ENCODE results near the gene ADD1. TPM values are rescaled to one million over a fixed set of nuclear protein-coding genes. Genes with fewer than 3 reads are reported as not detected.

Gene ADD1
- total RNA-seq, 5 donors from 2014 or later (not counting 1 experiment from before 2014, with no cell fraction given), result 241 to 274 (median 256) TPM

GRCh38 chr4:2812612-2813354 lies 30.9 kb upstream of the ADD1 start:
- peak; percentile 5 to 26 (median 17) for ATAC-seq (replicated peaks in 1 of 4)
- WGBS (ENCODE audit: insufficient coverage), result 4% methylated on average over 9 of the region's 20 CpGs
- Mint-ChIP-seq H3K27ac (peak overlapping the region; percentile 99 to 100), H3K4me1 (peaks cover 54 to 71% (median 61%) of the 10 kb centered on the region in 3 donors), H3K27me3 (no peaks in the 10 kb centered on the region), H3K9me3 (no peaks in the 10 kb centered on the region), H3K36me3 (peaks cover 8% of the 10 kb centered on the region), H3K4me3 (peak overlapping the region; percentile 89 to 94 (median 93))
- Histone ChIP-seq H3K36me3 (ENCODE audit: control insufficient read depth in 2 of 2, extremely low read depth in 1 of 2, insufficient read depth in 1 of 2, low read length in 1 of 2) (peaks cover 0 to 2% of the 10 kb centered on the region in 2 donors), H3K4me1 (ENCODE audit: control insufficient read depth in 1 of 2, extremely low read depth in 1 of 2, insufficient read depth in 2 of 2, low read length in 2 of 2) (peaks cover 32 to 66% of the 10 kb centered on the region in 2 experiments), H3K27me3 (replicated peaks in 1 of 2; ENCODE audit: control insufficient read depth in 2 of 2, extremely low read depth in 1 of 2, insufficient read depth in 2 of 2, low read length in 1 of 2) (no peaks in the 10 kb centered on the region), H3K27ac (ENCODE audit: low read length) (peak overlapping the region; percentile 91), H3K4me3 (ENCODE audit: control insufficient read depth in 1 of 2, extremely low read depth in 1 of 2, low read length in 1 of 2) (peak overlapping the region; percentile 62 to 80), H3K9me3 (no peaks in the 10 kb centered on the region)
- ChIA-PET CTCF (no interaction called here), POLR2A (no interaction called here)
- DNase-seq, result no peak

GRCh38 chr4:2813446-2814405 lies 29.9 kb upstream of the ADD1 start:
- POLR2A ChIA-PET, result no interaction called here
- Mint-ChIP-seq H3K9me3 (no peaks in the 10 kb centered on the region), H3K4me1 (peaks cover 54 to 71% (median 61%) of the 10 kb centered on the region in 3 donors), H3K27ac (peak overlapping the region; percentile 99 to 100), H3K27me3 (no peaks in the 10 kb centered on the region), H3K4me3 (peak overlapping the region; percentile 89 to 94 (median 93)), H3K36me3 (peaks cover 8% of the 10 kb centered on the region)
- DNase-seq, result no peak
- Histone ChIP-seq H3K4me3 (ENCODE audit: control insufficient read depth in 1 of 2, extremely low read depth in 1 of 2, low read length in 1 of 2) (peak overlapping the region; percentile 62 to 80), H3K27ac (ENCODE audit: low read length) (peak overlapping the region; percentile 91), H3K27me3 (replicated peaks in 1 of 2; ENCODE audit: control insufficient read depth in 2 of 2, extremely low read depth in 1 of 2, insufficient read depth in 2 of 2, low read length in 1 of 2) (no peaks in the 10 kb centered on the region), H3K4me1 (ENCODE audit: control insufficient read depth in 1 of 2, extremely low read depth in 1 of 2, insufficient read depth in 2 of 2, low read length in 2 of 2) (peaks cover 32 to 70% of the 10 kb centered on the region in 2 experiments), H3K36me3 (ENCODE audit: control insufficient read depth in 2 of 2, extremely low read depth in 1 of 2, insufficient read depth in 1 of 2, low read length in 1 of 2) (peaks cover 0 to 2% of the 10 kb centered on the region in 2 donors), H3K9me3 (no peaks in the 10 kb centered on the region)
- CTCF ChIA-PET, result interaction anchor here in 1 of 2 donors (0.9 kb wide), 1 partner anchor 35 kb away, joined by 3 read pairs; no protein-coding TSS in a partner anchor
- 35% methylated on average over 13 of the region's 17 CpGs for WGBS (ENCODE audit: insufficient coverage)
- ATAC-seq (replicated peaks in 1 of 4), result peak in 1 of 4 experiments; percentile 6

- Histone ChIP-seq H3K9me3 (no peaks in the 10 kb centered on the region), H3K27ac (ENCODE audit: low read length) (peak overlapping the region; percentile 91), H3K36me3 (ENCODE audit: control insufficient read depth in 2 of 2, extremely low read depth in 1 of 2, insufficient read depth in 1 of 2, low read length in 1 of 2) (peaks cover 0 to 2% of the 10 kb centered on the region in 2 donors), H3K4me1 (ENCODE audit: control insufficient read depth in 1 of 2, extremely low read depth in 1 of 2, insufficient read depth in 2 of 2, low read length in 2 of 2) (peaks cover 32 to 80% of the 10 kb centered on the region in 2 experiments), H3K4me3 (ENCODE audit: control insufficient read depth in 1 of 2, extremely low read depth in 1 of 2, low read length in 1 of 2) (peak overlapping the region in 1 of 2 donors; percentile 80), H3K27me3 (replicated peaks in 1 of 2; ENCODE audit: control insufficient read depth in 2 of 2, extremely low read depth in 1 of 2, insufficient read depth in 2 of 2, low read length in 1 of 2) (no peaks in the 10 kb centered on the region)
- CTCF ChIA-PET, result interaction anchor here in 1 of 2 donors (0.9 kb wide), 1 partner anchor 34 kb away, joined by 3 read pairs; no protein-coding TSS in a partner anchor
- WGBS (ENCODE audit: insufficient coverage), result 71% methylated on average over 1 of the region's 7 CpGs
- ATAC-seq (replicated peaks in 1 of 4) (peak in 2 of 4 experiments; percentile 10 to 13), DNase-seq (peak in 15 of 35 experiments; percentile 27 to 47 (median 36))
- H3K27ac Mint-ChIP-seq, result peak overlapping the region; percentile 99 to 100
- H3K9me3 Mint-ChIP-seq, result no peaks in the 10 kb centered on the region
- POLR2A ChIA-PET, result no interaction called here
- H3K36me3 Mint-ChIP-seq, result peaks cover 8% of the 10 kb centered on the region
- H3K4me1 Mint-ChIP-seq, result peaks cover 61 to 80% (median 71%) of the 10 kb centered on the region in 3 donors
- H3K27me3 Mint-ChIP-seq, result no peaks in the 10 kb centered on the region
- H3K4me3 Mint-ChIP-seq, result peak overlapping the region in 2 of 3 donors; percentile 44 to 93
These were observed 28.9 kb upstream of the ADD1 start for GRCh38 chr4:2814627-2815270.

- WGBS (ENCODE audit: insufficient coverage), result no CpG with 5 or more reads among the region's 1 CpG
- ATAC-seq (replicated peaks in 1 of 4) (no peak), DNase-seq (no peak)
- no peaks in the 10 kb centered on the region for H3K9me3 Mint-ChIP-seq
- Histone ChIP-seq H3K36me3 (ENCODE audit: control insufficient read depth in 2 of 2, extremely low read depth in 1 of 2, insufficient read depth in 1 of 2, low read length in 1 of 2) (peaks cover 6 to 13% of the 10 kb centered on the region in 2 donors), H3K9me3 (no peaks in the 10 kb centered on the region), H3K4me1 (ENCODE audit: control insufficient read depth in 1 of 2, extremely low read depth in 1 of 2, insufficient read depth in 2 of 2, low read length in 2 of 2) (peaks cover 30 to 83% of the 10 kb centered on the region in 2 experiments), H3K27me3 (replicated peaks in 1 of 2; ENCODE audit: control insufficient read depth in 2 of 2, extremely low read depth in 1 of 2, insufficient read depth in 2 of 2, low read length in 1 of 2) (no peaks in the 10 kb centered on the region), H3K4me3 (ENCODE audit: control insufficient read depth in 1 of 2, extremely low read depth in 1 of 2, low read length in 1 of 2) (no peak overlapping the region), H3K27ac (ENCODE audit: low read length) (no peak overlapping the region)
- peaks cover 8% of the 10 kb centered on the region for H3K36me3 Mint-ChIP-seq
- ChIA-PET POLR2A (no interaction called here), CTCF (no interaction called here)
- H3K4me3 Mint-ChIP-seq, result peak overlapping the region; percentile 79 to 87 (median 80)
- peaks cover 64 to 78% (median 76%) of the 10 kb centered on the region in 3 donors for H3K4me1 Mint-ChIP-seq
- no peaks in the 10 kb centered on the region for H3K27me3 Mint-ChIP-seq
- peak overlapping the region; percentile 72 to 99 for H3K27ac Mint-ChIP-seq
These were observed 27.2 kb upstream of the ADD1 start for GRCh38 chr4:2816401-2816954.

GRCh38 chr4:2817137-2817536 lies 26.5 kb upstream of the ADD1 start:
- H3K27me3 Mint-ChIP-seq, result no peaks in the 10 kb centered on the region
- H3K36me3 ChIP-seq (ENCODE audit: control insufficient read depth in 2 of 2, extremely low read depth in 1 of 2, insufficient read depth in 1 of 2, low read length in 1 of 2), result peaks cover 7 to 18% of the 10 kb centered on the region in 2 donors
- no peak for ATAC-seq (replicated peaks in 1 of 4)
- peaks cover 24 to 77% of the 10 kb centered on the region in 2 experiments for H3K4me1 ChIP-seq (ENCODE audit: control insufficient read depth in 1 of 2, extremely low read depth in 1 of 2, insufficient read depth in 2 of 2, low read length in 2 of 2)
- H3K4me3 Mint-ChIP-seq, result peak overlapping the region; percentile 79 to 87 (median 80)
- peaks cover 57 to 71% (median 70%) of the 10 kb centered on the region in 3 donors for H3K4me1 Mint-ChIP-seq
- H3K9me3 ChIP-seq, result no peaks in the 10 kb centered on the region
- H3K4me3 ChIP-seq (ENCODE audit: control insufficient read depth in 1 of 2, extremely low read depth in 1 of 2, low read length in 1 of 2), result peak overlapping the region; percentile 35 to 46
- DNase-seq, result no peak
- no peaks in the 10 kb centered on the region for H3K9me3 Mint-ChIP-seq
- CTCF ChIA-PET, result no interaction called here
- H3K27ac ChIP-seq (ENCODE audit: low read length), result no peak overlapping the region
- no peaks in the 10 kb centered on the region for H3K27me3 ChIP-seq (replicated peaks in 1 of 2; ENCODE audit: control insufficient read depth in 2 of 2, extremely low read depth in 1 of 2, insufficient read depth in 2 of 2, low read length in 1 of 2)
- H3K36me3 Mint-ChIP-seq, result peaks cover 8% of the 10 kb centered on the region
- H3K27ac Mint-ChIP-seq, result peak overlapping the region; percentile 72 to 99
- POLR2A ChIA-PET, result interaction anchor here in 1 of 2 donors (0.6 kb wide), 1 partner anchor 36 kb away, joined by 3 read pairs; no protein-coding TSS in a partner anchor
- WGBS (ENCODE audit: insufficient coverage), result 74% methylated on average over 4 of the region's 4 CpGs
